GM18526 (cell line): ENCODE measurements around the gene SERPINF2.

Source experiments
- POLR2A ChIP-seq: IDR thresholded peaks from 3 replicates; pipeline ENCODE4 v1.6.1; 2011; ENCODE audit not compliant: insufficient read length; ENCODE audit errors: extremely low read depth

SERPINF2 gene

GRCh38 chr17:1742371-1743087 is at the start of gene SERPINF2:
Gene SERPINF2 (plus strand): TSS chr17:1742871. CDS start chr17:1744996, 2,125 bp downstream.
- no peak for TF ChIP-seq POLR2A

- no peak for TF ChIP-seq POLR2A
Measured at GRCh38 chr17:1693339-1693738, 49.3 kb upstream of the SERPINF2 start.

GRCh38 chr17:1695365-1695764 is 47.3 kb upstream of the SERPINF2 start:
- TF ChIP-seq POLR2A, result no peak

GRCh38 chr17:1697681-1698080 is 45.0 kb upstream of the SERPINF2 start:
- no peak for TF ChIP-seq POLR2A

GRCh38 chr17:1703063-1703462 is 39.6 kb upstream of the SERPINF2 start:
- no peak for TF ChIP-seq POLR2A

GRCh38 chr17:1705004-1705403 is 37.7 kb upstream of the SERPINF2 start:
- no peak for TF ChIP-seq POLR2A

- TF ChIP-seq POLR2A, result no peak
Measured at GRCh38 chr17:1707107-1707506, 35.6 kb upstream of the SERPINF2 start.

GRCh38 chr17:1709403-1709951 is 33.2 kb upstream of the SERPINF2 start:
- TF ChIP-seq POLR2A, result no peak

- no peak for TF ChIP-seq POLR2A
Measured at GRCh38 chr17:1709971-1710806, 32.5 kb upstream of the SERPINF2 start, which contains the start of gene TLCD2. Gene TLCD2 (minus strand): TSS chr17:1710377. CDS start chr17:1710242, 135 bp downstream.

- no peak for TF ChIP-seq POLR2A
Measured at GRCh38 chr17:1710807-1711553, 31.7 kb upstream of the SERPINF2 start.

- no peak for TF ChIP-seq POLR2A
Measured at GRCh38 chr17:1711804-1712203, 30.9 kb upstream of the SERPINF2 start.

GRCh38 chr17:1712271-1712670 is 30.4 kb upstream of the SERPINF2 start:
- TF ChIP-seq POLR2A, result no peak

- no peak for TF ChIP-seq POLR2A
Measured at GRCh38 chr17:1713160-1713877, 29.4 kb upstream of the SERPINF2 start.

GRCh38 chr17:1713878-1714426 is 28.7 kb upstream of the SERPINF2 start:
- TF ChIP-seq POLR2A, result no peak
